GM12878 (cell line): ENCODE results near the gene PAQR5. TPM values are rescaled to one million over a fixed set of nuclear protein-coding genes. Genes with fewer than 3 reads are reported as not detected.

ENCODE experiments used
- ATAC-seq: fragments of 200-7000 bp; cut with Tn5 transposase; 3 replicates; pipeline ENCODE4 v1.9.1; 2020; ENCODE audit warnings: mild to moderate bottlenecking, moderate library complexity
- BruUV-seq: library from RNA; stranded (reverse); fragments of 400-500 nt; replicated peaks from 2 replicates; lab custom pipeline; 2021; lab: Mats Ljungman, UMichigan
- CTCF ChIA-PET: fragments of 300-600 bp; sonication (Branson Sonifier 250); formaldehyde crosslinking; extraction: SDS; loops from one replicate; lab custom pipeline; 2021; ENCODE audit warnings: inconsistent platforms; lab: Yijun Ruan, JAX
- POLR2A ChIA-PET: fragments of 350-600 bp; formaldehyde crosslinking; extraction: SDS; loops from one replicate; lab custom pipeline; 2021; ENCODE audit warnings: inconsistent platforms; lab: Charles Lee
- RAD21 ChIA-PET: fragments of 300-600 bp; sonication (Branson Sonifier 250); formaldehyde crosslinking; loops from one replicate; lab custom pipeline; 2023; ENCODE audit warnings: antibody characterized with exemption; ENCODE audit not compliant: unreplicated experiment; lab: Charles Lee
- SMC1A ChIA-PET: fragments of 300-600 bp; sonication (Branson Sonifier 250); formaldehyde crosslinking; loops from one replicate; lab custom pipeline; 2023; ENCODE audit not compliant: unreplicated experiment, uncharacterized antibody; lab: Charles Lee
- DNase-seq: peaks from one replicate; pipeline ENCODE4 v3.0.0-alpha.2; 2011; ENCODE audit warnings: low read depth, low spot score
- FAIRE-seq: peaks from 3 replicates; lab custom pipeline; 2011; peaks lifted over from hg19 to GRCh38; lab: Jason Lieb, UNC
- H2AFZ ChIP-seq: 2 replicates; pipeline ENCODE4 v1.6.0; 2011; ENCODE audit warnings: low read depth, low read length, control low read depth; ENCODE audit not compliant: control insufficient read depth
- H3K27ac ChIP-seq: 2 replicates; pipeline ENCODE4 v1.5.1; 2011; ENCODE audit warnings: control low read depth; ENCODE audit not compliant: control insufficient read depth, insufficient read depth
- H3K27me3 ChIP-seq, 2 experiments: replicated peaks in 1 of 2; 2 replicates each; pipeline versions ENCODE4 v1.6.0 to v1.6.1; 2011; ENCODE audit warnings: low read length in 1 of 2; ENCODE audit not compliant: control insufficient read depth in 2 of 2, insufficient read depth in 2 of 2
- H3K36me3 ChIP-seq, 2 experiments: 2 replicates each; pipeline ENCODE4 v1.5.1; 2011; ENCODE audit warnings: low read length in 1 of 2; ENCODE audit not compliant: control insufficient read depth in 2 of 2, insufficient read depth in 2 of 2
- H3K4me1 ChIP-seq: 2 replicates; pipeline ENCODE4 v1.6.1; 2011; ENCODE audit warnings: mild to moderate bottlenecking, low read length, moderate library complexity, mixed read lengths; ENCODE audit not compliant: control insufficient read depth, insufficient read depth
- H3K4me2 ChIP-seq: 2 replicates; pipeline ENCODE4 v1.6.0; 2011; ENCODE audit warnings: control low read depth; ENCODE audit not compliant: control insufficient read depth, insufficient read depth
- H3K4me3 ChIP-seq: fragments of 200-600 bp; sonication (generic); 2 replicates; pipeline ENCODE4 v1.5.1; 2016
- H3K79me2 ChIP-seq: 2 replicates; pipeline ENCODE4 v1.6.0; 2011; ENCODE audit warnings: low read length; ENCODE audit not compliant: control insufficient read depth, insufficient read depth
- H3K9ac ChIP-seq: 2 replicates; pipeline ENCODE4 v1.8.0; 2011; ENCODE audit warnings: low read length, control low read depth, mixed read lengths; ENCODE audit not compliant: control insufficient read depth, insufficient read depth
- H3K9me3 ChIP-seq: replicated peaks from 3 replicates; pipeline ENCODE4 v1.5.1; 2011; ENCODE audit warnings: mild to moderate bottlenecking, low read length; ENCODE audit not compliant: control insufficient read depth, insufficient read depth
- H4K20me1 ChIP-seq: 2 replicates; pipeline ENCODE4 v1.6.0; 2011; ENCODE audit not compliant: control insufficient read depth, insufficient read depth
- BACH1 ChIP-seq: fragments of 450-650 bp; IDR thresholded peaks from 2 replicates; pipeline ENCODE4 v1.6.1; 2017; ENCODE audit warnings: mild to moderate bottlenecking, borderline replicate concordance
- BCL3 ChIP-seq: IDR thresholded peaks from 2 replicates; pipeline ENCODE4 v1.6.1; 2011; ENCODE audit warnings: borderline replicate concordance, low read depth, mild to moderate bottlenecking, moderate library complexity, low read length; ENCODE audit not compliant: insufficient read depth, poor library complexity, severe bottlenecking
- CTCF ChIP-seq, 3 experiments: IDR thresholded peaks in 2 of 3; conservative IDR thresholded peaks in 1 of 3; 2 replicates each; pipeline ENCODE4 v1.5.1; 2011; ENCODE audit warnings: low read depth in 3 of 3, low read length in 3 of 3, mild to moderate bottlenecking in 3 of 3, control low read depth in 2 of 3, moderate library complexity in 2 of 3, inconsistent platforms in 1 of 3, mixed read lengths in 1 of 3; ENCODE audit not compliant: control insufficient read depth in 2 of 3, insufficient read depth in 1 of 3; ENCODE audit errors: extremely low read depth in 1 of 3
- DPF2 ChIP-seq: fragments of 450-650 bp; IDR thresholded peaks from 2 replicates; pipeline ENCODE4 v1.6.1; 2017; ENCODE audit warnings: mild to moderate bottlenecking
- E2F4 ChIP-seq: IDR thresholded peaks from 2 replicates; pipeline ENCODE4 v1.6.1; 2012; ENCODE audit warnings: low read depth, low read length, improper control_type of control experiment
- NBN ChIP-seq: fragments of 450-650 bp; IDR thresholded peaks from 2 replicates; pipeline ENCODE4 v1.6.1; 2016
- NFXL1 ChIP-seq: fragments of 450-650 bp; IDR thresholded peaks from 2 replicates; pipeline ENCODE4 v1.6.1; 2017; ENCODE audit warnings: antibody characterized with exemption, mild to moderate bottlenecking, borderline replicate concordance
- PAX8 ChIP-seq: fragments of 450-650 bp; IDR thresholded peaks from 2 replicates; pipeline ENCODE4 v1.6.1; 2017; ENCODE audit warnings: mild to moderate bottlenecking, moderate library complexity
- RELA ChIP-seq: fragments of 450-650 bp; IDR thresholded peaks from 2 replicates; pipeline ENCODE4 v1.8.0; 2014; ENCODE audit warnings: borderline replicate concordance; ENCODE audit not compliant: partially characterized antibody
- RUNX3 ChIP-seq: IDR thresholded peaks from 2 replicates; pipeline ENCODE4 v1.6.1; 2012; ENCODE audit warnings: low read length, inconsistent platforms
- WRNIP1 ChIP-seq: IDR thresholded peaks from 2 replicates; pipeline ENCODE4 v1.6.1; 2011; ENCODE audit warnings: low read depth, low read length, improper control_type of control experiment, borderline replicate concordance
- ZBTB40 ChIP-seq: fragments of 450-650 bp; IDR thresholded peaks from 2 replicates; pipeline ENCODE4 v1.6.1; 2016; ENCODE audit warnings: mild to moderate bottlenecking, moderate library complexity, borderline replicate concordance
- WGBS: methylation state at CpG from one replicate; pipeline ENCODE4 v1.1.6; 2016; ENCODE audit warnings: low lambda C conversion rate; ENCODE audit not compliant: insufficient replicate concordance, insufficient coverage; ENCODE audit errors: missing lambda C conversion rate; 5-methylcytosine and 5-hydroxymethylcytosine counted together
- in situ Hi-C: fragments of 300-500 bp; cut with MboI; formaldehyde crosslinking; loops from 9 replicates; pipeline ENCODE4 v1.14.3; 2018; ENCODE audit warnings: mixed read lengths
- intact Hi-C: fragments of 100-400 bp; cut with micrococcal nuclease; formaldehyde crosslinking; loops from one replicate; pipeline ENCODE4 v1.14.2; 2022; ENCODE audit not compliant: unreplicated experiment
- polyA plus RNA-seq, 11 experiments: library from polyadenylated mRNA; depleted of rRNA in 4 of 11; unstranded in 6 of 11; stranded (reverse) in 5 of 11; fragments of >200 nt; fragmentation: Nextera tagmentation in 4 of 11; fragmentation: Illumina TruSeq in 1 of 11; extraction: Ambion mirVana in 4 of 11; extraction: Trizol in 1 of 11; gene quantifications; 1 replicate in 1 of 11; 2 replicates in 10 of 11; pipeline versions ENCODE4 v1.2.1 to v1.2.3, GENCODE V29; 2011 to 2016; ENCODE audit warnings: inconsistent platforms in 2 of 11, missing spikeins in 2 of 11, low read depth in 1 of 11
- total RNA-seq, 4 experiments: library from RNA; depleted of rRNA in 3 of 4; stranded (reverse); fragments of >200 nt in 3 of 4; fragmentation: Illumina TruSeq in 1 of 4; extraction: Trizol in 1 of 4; gene quantifications; 2 replicates each; pipeline versions ENCODE4 v1.2.1 to v1.2.3, GENCODE V29; 2013 to 2021

Gene PAQR5
- total and polyA plus RNA-seq, 10 of the 15 experiments (the other 5 are each of a cell fraction or from before 2014, with no cell fraction given): 0.02 to 0.03 TPM; not detected in 8

- TF ChIP-seq CTCF (IDR thresholded peaks at IDR 0.05 in 2 of 3, conservative IDR thresholded peaks at IDR 0.05 in 1 of 3; ENCODE audit: control insufficient read depth in 2 of 3, extremely low read depth in 1 of 3, insufficient read depth in 1 of 3, low read depth in 3 of 3, low read length in 3 of 3) (no peak), NBN (no peak), BCL3 (no peak), RUNX3 (no peak), WRNIP1 (no peak)
Observed at GRCh38 chr15:69390575-69390974, 91.9 kb downstream of the PAQR5 start (continued).

- no peaks in the 10 kb centered on the region for H4K20me1 ChIP-seq
- H3K4me3 ChIP-seq: no peak overlapping the region
- H2AFZ ChIP-seq: no peak overlapping the region
- SMC1A ChIA-PET: no interaction called here
- ATAC-seq: no peak
- H3K36me3 ChIP-seq: no peaks in the 10 kb centered on the region
- no TSS peak for BruUV-seq
- no peaks in the 10 kb centered on the region for H3K4me1 ChIP-seq
- no peak for FAIRE-seq
- no peak overlapping the region for H3K9ac ChIP-seq
- H3K9me3 ChIP-seq: no peaks in the 10 kb centered on the region
- H3K4me2 ChIP-seq: no peak overlapping the region
- in situ Hi-C loops (no loop called here), intact Hi-C loops (loop anchor here (5.0 to 10.0 kb wide), 2 partner anchors 126 to 354 kb away; no protein-coding TSS in a partner anchor)
- DNase-seq: no peak
- WGBS: 28% methylated on average over 11 of the region's 11 CpGs
- H3K27ac ChIP-seq: no peak overlapping the region
- TF ChIP-seq NFXL1 (no peak), E2F4 (no peak), RELA (no peak), BACH1 (no peak), ZBTB40 (no peak), DPF2 (no peak), PAX8 (no peak)
- H3K27me3 ChIP-seq: peaks cover 0 to 3% of the 10 kb centered on the region in 2 experiments; a peak in 1 of 4 replicates
- no peaks in the 10 kb centered on the region for H3K79me2 ChIP-seq
- POLR2A ChIA-PET: no interaction called here
- RAD21 ChIA-PET: no interaction called here
- CTCF ChIA-PET: no interaction called here
Observed at GRCh38 chr15:69391046-69391757, 92.5 kb downstream of the PAQR5 start.
